ENCODE measurements around the gene CNOT11.

DNA sequence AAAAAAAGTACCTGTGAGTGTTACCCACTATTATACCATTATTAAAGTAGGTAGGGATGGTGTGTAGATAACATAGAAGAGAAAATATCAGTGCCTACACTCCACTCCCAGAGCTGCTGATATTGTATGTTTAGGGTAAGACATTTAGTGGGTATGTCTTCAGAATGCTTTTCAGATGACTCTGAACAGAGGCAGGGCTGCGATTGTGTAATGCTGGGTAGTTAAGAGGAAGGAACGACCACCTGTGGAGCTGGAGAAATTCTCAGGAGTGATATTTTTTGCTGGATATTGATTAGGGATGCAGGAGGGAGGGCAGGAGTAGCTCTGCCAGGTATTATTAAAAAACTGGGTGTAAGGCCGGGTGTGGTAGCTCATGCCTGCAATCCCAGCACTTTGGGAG, 2.8 kb downstream of the CNOT11 start:
- TF ChIP-seq, protein P1, sequence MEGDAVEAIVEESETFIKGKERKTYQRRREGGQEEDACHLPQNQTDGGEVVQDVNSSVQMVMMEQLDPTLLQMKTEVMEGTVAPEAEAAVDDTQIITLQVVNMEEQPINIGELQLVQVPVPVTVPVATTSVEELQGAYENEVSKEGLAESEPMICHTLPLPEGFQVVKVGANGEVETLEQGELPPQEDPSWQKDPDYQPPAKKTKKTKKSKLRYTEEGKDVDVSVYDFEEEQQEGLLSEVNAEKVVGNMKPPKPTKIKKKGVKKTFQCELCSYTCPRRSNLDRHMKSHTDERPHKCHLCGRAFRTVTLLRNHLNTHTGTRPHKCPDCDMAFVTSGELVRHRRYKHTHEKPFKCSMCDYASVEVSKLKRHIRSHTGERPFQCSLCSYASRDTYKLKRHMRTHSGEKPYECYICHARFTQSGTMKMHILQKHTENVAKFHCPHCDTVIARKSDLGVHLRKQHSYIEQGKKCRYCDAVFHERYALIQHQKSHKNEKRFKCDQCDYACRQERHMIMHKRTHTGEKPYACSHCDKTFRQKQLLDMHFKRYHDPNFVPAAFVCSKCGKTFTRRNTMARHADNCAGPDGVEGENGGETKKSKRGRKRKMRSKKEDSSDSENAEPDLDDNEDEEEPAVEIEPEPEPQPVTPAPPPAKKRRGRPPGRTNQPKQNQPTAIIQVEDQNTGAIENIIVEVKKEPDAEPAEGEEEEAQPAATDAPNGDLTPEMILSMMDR (IDR thresholded peaks at IDR 0.05; ENCODE audit: low read depth, low read length, poor library complexity, severe bottlenecking), result no peak
- no peak for TF ChIP-seq EZH2phosphoT487 (IDR thresholded peaks at IDR 0.05; ENCODE audit: borderline replicate concordance, low read length)
